HCT116 (cell line): Measurements from ENCODE around the gene UBE2E2.

Experiments
- CBX3 ChIP-seq: IDR thresholded peaks from 2 replicates; pipeline ENCODE4 v1.6.1; 2012; ENCODE audit warnings: low read depth
- CEBPB ChIP-seq: IDR thresholded peaks from 2 replicates; pipeline ENCODE4 v1.6.1; 2012; ENCODE audit warnings: low read depth
- ELF1 ChIP-seq: IDR thresholded peaks from 2 replicates; pipeline ENCODE4 v1.6.1; 2012; ENCODE audit warnings: low read depth, borderline replicate concordance
- EZH2 ChIP-seq: fragments of 200-600 bp; sonication (generic); IDR thresholded peaks from 2 replicates; pipeline ENCODE4 v1.6.1; 2017; ENCODE audit warnings: antibody characterized with exemption, mixed run types
- JUND ChIP-seq: IDR thresholded peaks from 2 replicates; pipeline ENCODE4 v1.6.1; 2012
- MAX ChIP-seq: IDR thresholded peaks from 2 replicates; pipeline ENCODE4 v1.6.1; 2012
- POLR2A ChIP-seq: IDR thresholded peaks from 2 replicates; pipeline ENCODE4 v1.7.0; 2011; ENCODE audit warnings: borderline replicate concordance; ENCODE audit not compliant: insufficient read depth, insufficient read length; ENCODE audit errors: extremely low read depth
- POLR2AphosphoS5 ChIP-seq: IDR thresholded peaks from 2 replicates; pipeline ENCODE4 v1.6.1; 2011; ENCODE audit warnings: mild to moderate bottlenecking, low read depth, low read length, moderate library complexity
- REST ChIP-seq: IDR thresholded peaks from 2 replicates; pipeline ENCODE4 v1.6.1; 2012; ENCODE audit warnings: low read depth
- SP1 ChIP-seq: IDR thresholded peaks from 2 replicates; pipeline ENCODE4 v1.6.1; 2012; ENCODE audit warnings: low read depth
- TCF7L2 ChIP-seq: IDR thresholded peaks from 2 replicates; pipeline ENCODE4 v1.7.0; 2011; ENCODE audit warnings: borderline replicate concordance, inconsistent platforms; ENCODE audit not compliant: insufficient read depth, insufficient read length; ENCODE audit errors: extremely low read depth
- YY1 ChIP-seq: IDR thresholded peaks from 2 replicates; pipeline ENCODE4 v1.6.1; 2011; ENCODE audit warnings: low read length, low read depth, moderate library complexity, mild to moderate bottlenecking; ENCODE audit not compliant: insufficient replicate concordance; ENCODE audit errors: extremely low read depth
- TF ChIP-seq, protein P1 (sequence below): IDR thresholded peaks from 2 replicates; pipeline ENCODE4 v1.6.1; 2012
- TF ChIP-seq, protein P2 (sequence below), 3 experiments: fragments of 200-600 bp in 1 of 3; sonication (generic) in 1 of 3; IDR thresholded peaks in 2 of 3; conservative IDR thresholded peaks in 1 of 3; 2 replicates each; pipeline ENCODE4 v1.5.1; 2012 to 2017; ENCODE audit warnings: low read depth in 2 of 3, low read length in 2 of 3, antibody characterized with exemption in 1 of 3, borderline replicate concordance in 1 of 3, control low read depth in 1 of 3, mild to moderate bottlenecking in 1 of 3, mixed read lengths in 1 of 3, mixed run types in 1 of 3, moderate library complexity in 1 of 3; ENCODE audit not compliant: insufficient read depth in 1 of 3

- no peak for TF ChIP-seq POLR2AphosphoS5
- TF ChIP-seq, protein P1, sequence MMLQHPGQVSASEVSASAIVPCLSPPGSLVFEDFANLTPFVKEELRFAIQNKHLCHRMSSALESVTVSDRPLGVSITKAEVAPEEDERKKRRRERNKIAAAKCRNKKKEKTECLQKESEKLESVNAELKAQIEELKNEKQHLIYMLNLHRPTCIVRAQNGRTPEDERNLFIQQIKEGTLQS: no peak
- TF ChIP-seq, protein P2, sequence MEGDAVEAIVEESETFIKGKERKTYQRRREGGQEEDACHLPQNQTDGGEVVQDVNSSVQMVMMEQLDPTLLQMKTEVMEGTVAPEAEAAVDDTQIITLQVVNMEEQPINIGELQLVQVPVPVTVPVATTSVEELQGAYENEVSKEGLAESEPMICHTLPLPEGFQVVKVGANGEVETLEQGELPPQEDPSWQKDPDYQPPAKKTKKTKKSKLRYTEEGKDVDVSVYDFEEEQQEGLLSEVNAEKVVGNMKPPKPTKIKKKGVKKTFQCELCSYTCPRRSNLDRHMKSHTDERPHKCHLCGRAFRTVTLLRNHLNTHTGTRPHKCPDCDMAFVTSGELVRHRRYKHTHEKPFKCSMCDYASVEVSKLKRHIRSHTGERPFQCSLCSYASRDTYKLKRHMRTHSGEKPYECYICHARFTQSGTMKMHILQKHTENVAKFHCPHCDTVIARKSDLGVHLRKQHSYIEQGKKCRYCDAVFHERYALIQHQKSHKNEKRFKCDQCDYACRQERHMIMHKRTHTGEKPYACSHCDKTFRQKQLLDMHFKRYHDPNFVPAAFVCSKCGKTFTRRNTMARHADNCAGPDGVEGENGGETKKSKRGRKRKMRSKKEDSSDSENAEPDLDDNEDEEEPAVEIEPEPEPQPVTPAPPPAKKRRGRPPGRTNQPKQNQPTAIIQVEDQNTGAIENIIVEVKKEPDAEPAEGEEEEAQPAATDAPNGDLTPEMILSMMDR (IDR thresholded peaks at IDR 0.05 in 2 of 3, conservative IDR thresholded peaks at IDR 0.05 in 1 of 3; ENCODE audit: borderline replicate concordance in 1 of 3, insufficient read depth in 1 of 3, low read depth in 2 of 3, low read length in 2 of 3): no peak
- TF ChIP-seq EZH2: no peak
- no peak for TF ChIP-seq REST
- no peak for TF ChIP-seq CBX3
- no peak for TF ChIP-seq MAX
- TF ChIP-seq POLR2A: no peak
- TF ChIP-seq SP1: no peak
- TF ChIP-seq ELF1: no peak
- TF ChIP-seq CEBPB: no peak
- TF ChIP-seq TCF7L2: no peak
- no peak for TF ChIP-seq YY1
- no peak for TF ChIP-seq JUND
Measured at GRCh38 chr3:23594894-23595670, 392.0 kb downstream of the UBE2E2 start.
